Forelimb muscle (tissue), 1 donor: Measurements from ENCODE around the gene KICS2. TPM values are rescaled to one million over a fixed set of nuclear protein-coding genes. Genes with fewer than 3 reads are reported as not detected.
"Not testable (repeated sequence)": the region's sequence is repeated elsewhere in the genome, so short reads cannot be mapped to it uniquely, and the experiment has no call there.

ENCODE experiments used
- DNase-seq: peaks from one replicate; pipeline ENCODE4 v3.0.0-alpha.2; 2013; ENCODE audit warnings: low read depth
- polyA plus RNA-seq: library from polyadenylated mRNA; unstranded; fragments of 120-200 nt; gene quantifications from one replicate; pipeline ENCODE4 v1.2.1, GENCODE V29; 2013; ENCODE audit not compliant: insufficient read length

KICS2 gene
- polyA plus RNA-seq, 1 donor: 3.1 TPM

DNA sequence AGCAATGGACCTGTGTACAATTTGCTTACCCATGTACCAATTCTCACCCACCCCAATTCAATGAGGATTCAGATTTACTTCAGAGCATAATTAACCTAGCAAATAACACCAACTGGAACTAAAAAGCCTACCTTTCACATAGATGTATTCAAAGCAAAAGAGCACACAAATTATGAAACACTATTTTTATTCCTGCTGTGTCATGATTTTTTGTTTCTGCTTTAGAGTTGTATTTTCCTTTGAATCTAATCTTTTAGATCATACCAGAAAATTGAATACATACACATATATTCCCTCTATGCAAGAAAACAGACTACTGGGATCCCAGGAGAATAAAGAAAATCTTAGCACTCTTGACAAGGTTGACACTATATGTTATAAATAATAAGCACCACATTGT lies 5.9 kb downstream of the KICS2 start:
- no peak for DNase-seq

DNA sequence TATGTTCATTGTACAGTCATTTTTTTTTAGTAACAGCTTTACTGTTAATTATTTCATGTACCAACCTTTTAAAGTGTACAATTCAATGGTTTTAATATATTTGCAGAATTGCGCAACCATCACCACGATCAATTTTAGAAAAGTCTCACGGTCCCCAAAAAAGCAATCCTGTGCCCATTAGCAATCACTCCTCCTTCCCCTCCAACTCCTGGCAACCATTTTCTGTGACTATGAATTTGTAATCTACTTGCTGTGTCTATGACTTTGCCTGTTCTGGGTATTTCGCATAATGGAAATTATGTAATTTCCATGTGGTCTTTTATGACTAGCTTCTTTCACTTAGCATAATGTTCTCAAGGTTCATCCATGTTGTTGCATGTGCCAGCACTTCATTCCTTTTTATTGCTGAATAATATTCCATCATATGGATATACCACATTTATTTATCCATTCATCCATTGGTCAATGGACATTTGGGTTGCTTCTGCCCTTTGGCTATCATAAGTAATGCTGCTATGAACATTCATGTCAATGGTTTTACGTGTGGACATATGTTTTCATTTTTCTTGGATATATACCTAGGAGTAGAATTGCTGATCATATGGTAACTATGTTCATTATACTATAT lies 9.9 kb downstream of the KICS2 start:
- no peak for DNase-seq

DNA sequence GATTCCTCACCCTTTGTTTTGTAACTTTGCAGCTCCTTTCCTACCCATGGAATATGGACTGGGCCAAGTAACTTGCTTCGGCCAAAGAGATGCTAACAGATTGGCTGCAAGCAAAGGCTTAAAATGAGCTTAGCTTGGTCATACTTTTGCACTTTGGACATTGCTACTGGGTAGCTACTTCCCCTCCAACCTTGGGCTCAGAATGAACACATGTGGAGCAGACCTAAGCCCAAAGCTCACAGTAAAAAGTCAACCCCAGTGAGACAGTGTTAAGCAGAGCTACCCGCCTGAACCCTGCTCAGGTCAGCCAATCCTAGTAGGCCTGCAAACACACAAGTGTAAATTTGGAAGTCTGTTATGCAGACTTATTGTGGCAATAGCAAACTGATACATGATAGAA lies 14.6 kb downstream of the KICS2 start:
- no peak for DNase-seq

DNA sequence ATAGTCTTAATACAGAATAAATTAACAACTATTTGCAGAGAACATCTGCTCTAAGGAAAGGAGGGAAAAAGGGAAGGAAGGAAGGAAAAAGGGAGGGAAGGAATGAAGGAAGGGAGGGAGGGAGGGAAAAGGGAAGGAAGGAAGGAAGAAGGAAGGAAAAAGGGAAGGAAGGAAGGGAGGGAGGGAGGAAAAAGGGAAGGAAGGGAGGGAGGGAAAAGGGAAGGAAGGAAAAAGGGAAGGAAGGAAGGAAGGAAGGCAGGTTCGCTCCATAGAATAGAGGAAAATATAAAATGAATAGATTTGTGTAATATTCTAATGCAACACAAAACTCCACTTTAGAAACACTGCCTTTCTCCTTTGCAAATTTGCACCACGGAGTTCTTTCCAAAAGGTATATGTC lies 16.6 kb downstream of the KICS2 start:
- DNase-seq: no peak

DNA sequence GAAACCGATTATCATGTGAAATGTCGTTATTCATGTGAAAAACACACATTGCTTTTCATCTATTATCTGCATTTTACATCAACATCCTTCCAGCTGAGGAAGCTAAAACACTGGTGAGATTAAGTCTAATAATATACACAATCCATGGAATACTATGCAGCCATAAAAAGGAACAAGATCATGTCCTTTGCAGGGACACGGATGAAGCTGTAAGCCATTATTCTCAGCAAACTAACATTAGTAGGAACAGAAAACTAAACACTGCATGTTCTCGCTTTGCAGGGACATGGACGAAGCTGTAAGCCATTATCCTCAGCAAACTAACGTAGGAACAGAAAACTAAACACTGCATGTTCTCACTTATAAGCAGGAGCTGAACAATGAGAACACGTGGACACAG lies 18.3 kb downstream of the KICS2 start:
- no peak for DNase-seq

DNA sequence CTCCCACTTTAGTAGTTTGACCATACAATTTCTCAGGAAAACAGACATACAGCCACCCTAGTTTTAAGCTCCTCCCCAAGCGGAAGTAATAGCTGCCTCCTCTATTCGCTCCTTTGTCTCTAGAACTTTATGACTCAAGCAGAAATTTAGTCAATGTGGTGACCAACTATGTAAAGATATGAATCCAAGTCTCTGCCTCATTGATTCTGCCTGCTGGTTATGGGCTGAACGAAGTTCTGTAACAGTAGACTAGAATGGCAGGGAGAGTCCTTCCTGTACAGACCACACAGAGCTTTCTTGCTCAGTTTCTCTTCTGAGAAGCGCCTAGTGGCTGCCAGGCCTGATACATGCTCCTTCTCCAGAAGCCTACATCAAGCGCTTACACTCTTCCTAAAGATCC lies 19.1 kb downstream of the KICS2 start:
- no peak for DNase-seq

DNA sequence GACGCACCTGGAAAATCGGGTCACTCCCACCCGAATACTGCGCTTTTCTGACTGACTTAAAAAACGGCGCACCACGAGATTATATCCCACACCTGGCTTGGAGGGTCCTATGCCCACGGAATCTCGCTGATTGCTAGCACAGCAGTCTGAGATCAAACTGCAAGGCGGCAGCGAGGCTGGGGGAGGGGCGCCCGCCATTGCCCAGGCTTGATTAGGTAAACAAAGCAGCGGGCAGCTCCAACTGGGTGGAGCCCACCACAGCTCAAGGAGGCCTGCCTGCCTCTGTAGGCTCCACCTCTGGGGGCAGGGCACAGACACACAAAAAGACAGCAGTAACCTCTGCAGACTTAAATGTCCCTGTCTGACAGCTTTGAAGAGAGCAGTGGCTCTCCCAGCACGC lies 26.3 kb downstream of the KICS2 start:
- DNase-seq: not testable (repeated sequence)

DNA sequence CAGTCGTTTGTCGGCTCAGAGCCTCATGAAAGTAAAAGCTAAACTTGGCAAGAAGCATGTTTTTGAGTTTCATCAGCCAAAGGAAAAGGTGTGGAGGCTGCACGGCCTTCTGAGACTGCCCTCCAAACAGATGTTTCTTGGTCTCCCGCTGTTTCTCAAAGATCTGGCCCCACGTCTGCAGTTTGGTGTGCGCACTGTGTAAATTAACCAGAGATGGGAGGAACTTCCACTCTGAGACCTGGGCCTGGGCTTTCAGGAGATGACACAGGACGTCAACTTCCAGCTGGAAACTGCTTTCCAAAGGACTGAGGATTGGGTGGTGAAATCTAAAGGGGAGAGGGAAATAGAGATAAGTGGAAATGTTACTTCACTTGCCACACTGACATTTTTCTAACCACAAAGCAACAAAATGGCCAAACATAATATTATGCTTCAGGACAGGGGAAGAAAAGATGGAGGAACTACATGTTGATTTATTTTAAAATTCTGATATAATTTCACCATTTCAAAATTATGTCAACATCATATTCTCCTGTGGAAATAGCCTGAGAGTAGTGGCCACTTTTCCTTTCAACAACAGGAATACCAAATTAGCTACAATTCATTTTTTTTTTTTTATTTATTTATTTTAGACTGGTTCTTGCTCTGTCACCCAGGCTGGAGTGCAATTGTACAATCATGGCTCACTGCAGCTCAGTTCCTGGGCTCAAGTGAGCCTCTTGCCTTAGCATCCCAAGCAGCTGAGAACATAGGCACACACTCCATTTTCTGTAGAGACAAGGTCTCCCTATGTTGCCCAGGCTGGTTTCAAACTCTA lies 27.6 kb downstream of the KICS2 start:
- DNase-seq: no peak

DNA sequence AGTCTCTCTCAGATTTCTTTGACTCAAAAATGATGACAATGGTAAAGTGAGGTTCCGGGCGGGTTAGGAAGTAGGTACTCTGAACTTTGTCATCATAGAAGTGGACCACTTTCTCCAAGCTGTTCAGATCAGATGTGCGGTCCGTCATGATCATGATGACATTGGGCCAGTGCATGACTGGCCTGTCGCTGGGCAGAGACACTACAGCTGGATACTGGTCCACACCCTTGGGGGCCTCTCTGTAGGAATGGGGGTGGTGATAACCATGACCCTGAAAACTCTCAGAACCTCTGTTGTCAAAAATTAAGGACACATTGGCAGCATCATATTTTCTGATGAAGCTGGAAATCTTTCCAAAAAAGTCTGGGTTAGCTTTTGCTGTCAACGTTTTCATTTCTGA lies 28.2 kb downstream of the KICS2 start:
- DNase-seq: no peak

DNA sequence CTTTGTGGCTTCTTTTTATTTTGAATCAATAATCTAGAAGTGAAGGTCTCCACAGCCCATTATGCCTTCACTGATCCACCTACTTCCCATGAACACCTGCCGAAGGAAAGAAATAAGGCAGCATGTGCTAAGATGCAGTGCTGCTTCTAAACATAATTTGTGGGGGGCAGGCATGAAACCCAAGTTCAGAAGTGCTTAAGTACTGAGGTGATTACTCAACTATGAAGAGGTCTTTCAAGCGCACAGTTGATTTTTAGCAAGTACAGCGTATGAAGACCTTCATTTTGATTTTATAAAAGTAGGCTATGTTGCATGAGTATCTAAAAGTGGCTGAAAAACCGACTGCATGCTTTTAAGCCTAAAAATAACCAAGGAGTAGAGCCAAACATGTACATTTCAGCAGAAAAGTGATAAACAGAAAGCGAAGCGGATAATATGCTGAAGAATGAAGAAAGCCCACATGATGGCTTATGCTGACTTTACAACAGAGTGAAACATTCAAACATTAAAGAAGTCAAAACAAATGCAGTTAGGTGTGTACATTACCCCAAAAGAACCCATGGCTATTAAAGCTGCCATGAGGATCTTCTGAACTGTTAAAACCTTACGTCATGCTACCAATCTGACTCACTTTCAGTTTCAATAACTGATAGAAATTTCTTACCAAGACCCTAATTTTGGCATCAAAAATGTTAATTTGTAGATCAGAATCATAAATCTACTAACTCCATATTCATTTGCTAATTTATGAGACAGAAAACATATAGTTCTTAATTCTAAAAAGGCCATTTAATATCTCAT lies 29.3 kb downstream of the KICS2 start:
- DNase-seq: no peak

DNA sequence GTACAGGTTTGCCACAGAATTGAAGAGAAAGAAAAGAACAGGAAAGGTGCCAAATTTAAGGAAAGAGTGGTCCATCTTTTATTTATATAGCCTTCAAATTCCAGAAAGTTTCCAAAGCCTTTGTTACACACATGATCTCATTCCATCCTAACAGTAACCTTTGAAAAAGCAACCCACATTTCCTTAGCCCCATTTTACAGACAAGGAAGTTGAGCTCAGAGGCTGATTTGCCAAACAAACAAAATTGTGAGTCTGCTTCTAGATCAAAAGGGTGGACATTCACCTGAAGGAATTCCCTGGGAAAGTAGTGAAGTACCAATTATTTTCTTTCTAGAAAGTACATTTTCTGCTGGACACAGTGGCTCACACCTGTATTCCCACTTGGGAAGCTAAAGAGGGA lies 32.0 kb downstream of the KICS2 start:
- no peak for DNase-seq

DNA sequence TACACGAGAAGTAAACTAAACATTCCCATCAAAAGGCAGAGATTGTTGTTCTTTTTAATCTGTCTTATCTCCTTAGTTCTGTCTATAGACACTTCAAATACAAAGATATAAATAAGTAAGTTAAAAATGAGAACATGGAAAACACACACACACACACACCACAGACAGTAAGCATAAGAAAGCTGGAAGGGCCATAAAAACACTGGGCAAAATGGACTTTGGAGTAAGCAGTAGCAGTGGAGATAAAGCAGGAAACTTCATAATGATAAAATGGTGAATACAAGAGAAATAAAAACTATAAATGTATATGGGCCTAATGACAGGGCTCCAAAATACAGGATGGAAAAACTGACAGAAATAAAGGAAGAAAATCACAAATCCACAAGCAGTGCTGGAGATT lies 32.6 kb downstream of the KICS2 start:
- DNase-seq: no peak

DNA sequence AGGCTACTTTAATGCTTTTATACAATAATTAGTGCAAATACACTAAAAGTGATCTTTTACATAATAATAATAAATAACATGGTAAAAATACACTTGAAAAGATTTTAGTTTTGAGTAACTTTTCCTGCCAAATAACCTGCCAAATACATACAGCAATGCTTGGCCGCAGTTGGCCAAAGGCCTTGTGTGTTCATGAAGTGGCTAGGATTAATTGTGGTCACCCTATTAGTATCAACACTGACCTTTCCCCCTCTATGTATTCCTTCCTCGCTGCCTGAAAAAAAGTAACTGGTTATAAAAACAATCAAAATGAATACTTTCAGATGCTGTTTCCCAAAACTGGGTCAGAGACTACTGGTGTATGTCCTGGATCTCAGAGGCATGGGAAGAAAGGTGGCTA lies 34.3 kb downstream of the KICS2 start:
- DNase-seq: no peak

DNA sequence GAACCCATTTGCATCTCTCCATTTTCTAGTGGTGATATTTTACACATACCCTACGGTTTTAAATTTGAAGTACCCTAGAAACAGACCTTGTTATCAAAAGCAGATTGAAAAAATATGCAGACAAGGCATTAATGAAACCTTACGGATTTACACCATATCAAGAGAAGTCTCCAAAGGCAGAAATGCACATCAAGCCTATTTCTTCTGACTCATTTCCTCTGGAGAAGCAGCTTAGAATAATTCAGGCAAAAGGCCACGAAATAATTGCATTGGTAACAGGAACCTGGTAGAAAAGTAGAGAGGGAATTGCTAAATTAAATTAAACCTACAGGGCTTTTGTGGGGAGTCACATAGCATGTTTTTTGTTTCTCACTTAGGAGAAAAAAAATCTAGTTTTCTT lies 34.7 kb downstream of the KICS2 start:
- no peak for DNase-seq

DNA sequence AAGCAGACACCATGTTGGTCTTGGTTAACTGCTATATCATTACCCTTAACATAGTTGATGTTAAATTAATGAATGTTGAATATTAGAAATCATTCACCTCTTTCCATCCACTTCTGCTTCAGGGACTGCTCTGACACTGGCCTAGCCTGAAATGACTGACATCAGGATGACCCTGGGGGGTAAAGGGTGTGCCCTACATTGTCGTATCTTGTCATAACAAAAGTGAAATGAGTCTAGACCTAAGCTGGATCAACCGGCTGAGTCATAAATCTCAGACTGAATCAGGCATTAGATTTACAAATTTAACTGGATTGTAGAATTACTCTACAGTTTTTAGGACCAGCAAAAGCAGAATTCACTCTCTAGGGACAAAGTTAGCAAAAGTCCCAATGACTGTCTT lies 35.3 kb downstream of the KICS2 start:
- DNase-seq: no peak

DNA sequence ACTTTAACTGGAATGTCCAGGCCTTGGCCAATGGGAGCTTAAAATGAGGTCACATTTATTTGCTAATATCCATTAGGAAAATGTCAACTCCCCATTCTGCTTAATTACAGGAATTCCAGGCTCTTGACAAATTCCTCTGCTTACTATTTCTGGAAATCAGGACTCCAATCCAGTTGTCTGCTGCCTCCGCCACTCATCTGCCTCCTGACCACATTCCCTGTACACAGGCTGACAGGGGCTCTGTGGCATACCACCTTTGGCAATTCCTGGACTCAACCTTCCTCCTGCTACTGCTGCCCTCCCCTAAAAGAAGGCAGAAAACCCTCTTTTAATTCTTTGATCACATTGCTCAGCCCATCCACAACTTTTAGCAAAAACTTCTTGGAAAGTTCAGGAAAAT lies 37.9 kb downstream of the KICS2 start:
- DNase-seq: no peak

DNA sequence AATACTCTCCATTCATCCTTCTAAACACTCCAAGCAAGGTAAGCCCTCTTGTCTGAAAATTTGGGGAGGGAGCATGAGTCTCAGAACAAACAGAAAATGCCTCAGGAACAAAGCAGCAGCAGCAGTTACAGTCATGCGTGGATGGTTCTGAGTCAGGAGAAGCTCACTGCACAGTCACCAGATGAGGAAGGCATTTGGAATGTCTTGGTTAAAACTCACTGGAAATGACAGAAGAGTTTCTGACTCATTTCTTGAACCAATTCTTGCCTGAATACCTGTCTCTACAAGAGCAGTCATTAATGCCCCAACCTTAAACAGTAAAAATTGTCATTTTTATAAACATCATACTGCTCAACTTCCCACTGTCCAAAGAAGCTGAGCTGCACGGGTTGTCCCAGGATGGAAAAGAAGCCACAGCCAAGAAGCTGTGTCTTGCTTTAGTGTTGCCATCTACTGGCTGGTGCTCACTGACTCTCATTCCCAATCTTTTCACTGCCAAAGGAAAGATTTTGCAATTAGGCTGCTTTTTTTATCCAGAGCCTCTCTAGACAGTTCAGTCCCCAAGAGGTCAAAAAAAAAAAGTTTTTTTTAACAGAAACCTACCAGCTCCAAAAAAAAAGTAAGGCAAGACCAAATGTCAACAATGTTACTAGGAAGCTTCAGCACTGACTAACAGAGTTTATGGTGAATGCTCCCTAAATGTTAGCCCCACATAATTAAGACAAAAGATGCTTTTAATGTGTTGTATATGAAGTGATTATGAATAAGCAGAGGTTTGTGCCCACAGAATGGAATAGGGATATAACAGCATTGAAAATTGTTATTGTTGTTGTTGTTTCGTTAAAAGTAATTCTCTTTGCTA lies 40.4 kb downstream of the KICS2 start:
- DNase-seq: peak; percentile 54

DNA sequence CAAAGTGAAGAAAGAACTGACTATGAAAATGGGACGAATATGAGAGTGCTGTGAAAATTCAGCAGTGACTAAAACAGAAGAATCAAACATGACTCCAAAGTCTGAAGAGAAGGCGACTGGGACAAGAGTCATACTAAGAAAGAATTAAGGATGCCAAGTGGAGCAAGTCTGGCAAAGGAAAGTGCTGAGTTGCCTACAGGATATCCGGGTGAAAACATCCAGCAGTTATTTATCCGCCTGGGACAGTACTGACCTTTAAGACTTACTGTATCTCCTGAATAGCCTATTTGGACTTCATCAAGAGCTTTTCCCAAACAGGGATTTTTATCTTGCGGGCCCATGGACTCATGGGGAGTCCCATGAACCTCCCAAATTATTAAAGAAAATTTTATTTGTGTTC lies 41.1 kb downstream of the KICS2 start:
- DNase-seq: no peak

DNA sequence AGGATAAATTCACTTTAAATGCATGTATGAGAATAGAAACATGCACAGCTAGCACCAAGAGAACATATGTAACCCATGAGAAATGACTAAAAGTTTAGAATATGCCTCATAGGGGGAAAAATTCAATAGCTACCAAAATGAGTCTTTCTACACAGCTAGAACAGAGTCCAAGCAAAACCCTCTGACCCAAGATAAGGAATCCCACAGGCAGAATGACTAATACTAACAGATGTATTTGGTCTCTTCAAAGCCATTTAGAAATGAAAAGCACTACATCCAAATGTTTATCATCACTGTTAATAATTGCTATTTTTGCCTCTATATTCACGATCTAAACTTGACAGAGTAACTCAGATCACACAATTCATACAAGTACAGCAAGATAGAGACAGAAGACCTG lies 44.0 kb downstream of the KICS2 start:
- no peak for DNase-seq

DNA sequence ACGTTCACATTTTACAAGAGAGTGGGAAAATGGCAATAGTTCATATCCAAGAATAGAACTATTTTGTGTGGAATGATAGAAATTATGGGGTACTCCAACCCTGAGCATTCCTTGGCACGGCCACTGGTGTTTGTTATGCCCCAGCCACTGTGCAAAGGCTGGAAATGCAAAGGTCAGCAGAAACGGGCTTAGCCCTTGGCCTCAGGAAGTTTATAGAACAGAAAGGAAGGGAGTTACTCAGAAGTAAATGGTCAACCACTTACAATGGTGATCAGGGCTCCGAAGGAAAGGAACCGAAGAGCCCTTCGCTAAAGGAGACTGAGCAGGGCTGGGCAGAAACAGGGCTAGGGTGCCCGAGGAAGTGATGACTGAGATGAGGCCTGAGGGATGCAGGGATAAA lies 45.1 kb downstream of the KICS2 start:
- DNase-seq: no peak

DNA sequence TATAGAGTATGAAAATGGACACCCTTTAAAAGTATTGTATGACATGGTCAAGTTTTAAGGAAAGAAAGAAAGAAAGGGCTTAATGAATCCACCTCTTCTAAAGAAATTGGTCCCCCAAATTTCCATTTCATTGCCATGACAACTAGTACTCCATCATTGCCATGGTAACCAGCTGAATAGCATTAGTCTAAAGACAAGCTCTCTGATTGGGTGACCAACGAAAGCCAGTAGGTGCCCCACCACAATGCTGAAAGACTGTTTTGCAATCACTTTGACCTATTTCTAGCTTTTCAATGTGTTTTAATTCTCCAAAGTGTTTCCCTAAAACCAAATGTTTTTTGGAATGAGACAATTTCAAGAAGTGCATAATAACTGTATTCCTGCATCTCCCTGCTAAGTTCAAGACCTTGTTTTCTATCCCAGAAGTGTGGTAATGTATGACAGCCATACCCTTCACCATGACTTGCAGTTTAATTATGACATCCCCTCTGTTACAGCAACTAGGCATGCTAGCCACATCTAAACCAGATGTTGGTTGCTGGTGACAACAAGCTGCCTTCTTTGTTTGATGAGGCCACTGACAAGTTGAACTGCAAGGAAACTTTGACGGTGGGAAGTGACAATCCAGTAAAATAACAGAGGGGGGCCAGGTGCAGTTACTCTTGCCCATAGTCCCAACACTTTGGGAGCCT lies 46.7 kb downstream of the KICS2 start:
- no peak for DNase-seq
